ENCODE measurements around the gene MAB21L4. TPM values are rescaled to one million over a fixed set of nuclear protein-coding genes. Genes with fewer than 3 reads are reported as not detected.

MAB21L4 gene
- total RNA-seq, 2 donors from 2014 or later: not detected

DNA sequence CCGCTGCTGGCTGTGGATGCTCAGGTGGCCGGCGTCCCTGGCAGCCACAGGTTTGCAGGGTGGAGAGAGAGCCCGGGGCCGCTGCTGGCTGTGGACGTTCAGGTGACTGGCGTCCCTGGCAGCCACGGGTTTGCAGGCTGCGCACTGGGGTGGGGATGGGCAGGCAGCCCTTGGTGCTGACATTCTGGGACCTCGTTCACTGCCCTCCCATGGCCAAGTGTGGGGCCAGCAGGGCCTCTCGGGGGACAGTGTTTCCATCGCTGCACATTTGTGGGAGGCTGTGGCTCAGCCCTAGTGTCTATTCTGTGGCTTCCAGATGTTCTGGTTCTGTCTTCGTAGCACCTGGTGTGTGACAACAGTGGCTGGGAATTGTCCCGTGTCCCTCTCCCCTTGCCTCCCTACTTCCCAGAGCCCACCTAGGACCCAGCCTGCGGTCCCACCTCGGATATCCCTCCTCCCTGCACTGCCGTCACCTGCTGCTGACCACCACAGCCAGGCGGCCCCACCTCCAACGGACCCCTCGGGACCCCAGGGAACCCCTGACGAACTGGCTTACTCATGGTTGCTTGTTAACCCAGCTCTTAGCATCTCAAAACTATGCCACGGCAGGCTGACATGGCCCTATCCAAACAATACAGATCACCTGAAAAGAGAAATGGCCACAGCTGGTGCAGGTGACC is 11.1 kb upstream of the MAB21L4 start:
- no peak for DNase-seq (ENCODE audit: low spot score)
- Histone ChIP-seq H3K36me3 (no peaks in the 10 kb centered on the region), H3K9me3 (no peaks in the 10 kb centered on the region), H3K27me3 (replicated peaks; ENCODE audit: insufficient read depth) (no peaks in the 10 kb centered on the region), H3K27ac (no peak overlapping the region), H3K4me1 (ENCODE audit: control insufficient read depth in 1 of 2, low read depth in 2 of 2) (no peaks in the 10 kb centered on the region), H3K4me3 (no peak overlapping the region)
- no peak for ATAC-seq (ENCODE audit: insufficient number of reproducible peaks, low FRiP score, low read depth)
- TF ChIP-seq, protein P1, sequence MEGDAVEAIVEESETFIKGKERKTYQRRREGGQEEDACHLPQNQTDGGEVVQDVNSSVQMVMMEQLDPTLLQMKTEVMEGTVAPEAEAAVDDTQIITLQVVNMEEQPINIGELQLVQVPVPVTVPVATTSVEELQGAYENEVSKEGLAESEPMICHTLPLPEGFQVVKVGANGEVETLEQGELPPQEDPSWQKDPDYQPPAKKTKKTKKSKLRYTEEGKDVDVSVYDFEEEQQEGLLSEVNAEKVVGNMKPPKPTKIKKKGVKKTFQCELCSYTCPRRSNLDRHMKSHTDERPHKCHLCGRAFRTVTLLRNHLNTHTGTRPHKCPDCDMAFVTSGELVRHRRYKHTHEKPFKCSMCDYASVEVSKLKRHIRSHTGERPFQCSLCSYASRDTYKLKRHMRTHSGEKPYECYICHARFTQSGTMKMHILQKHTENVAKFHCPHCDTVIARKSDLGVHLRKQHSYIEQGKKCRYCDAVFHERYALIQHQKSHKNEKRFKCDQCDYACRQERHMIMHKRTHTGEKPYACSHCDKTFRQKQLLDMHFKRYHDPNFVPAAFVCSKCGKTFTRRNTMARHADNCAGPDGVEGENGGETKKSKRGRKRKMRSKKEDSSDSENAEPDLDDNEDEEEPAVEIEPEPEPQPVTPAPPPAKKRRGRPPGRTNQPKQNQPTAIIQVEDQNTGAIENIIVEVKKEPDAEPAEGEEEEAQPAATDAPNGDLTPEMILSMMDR (IDR thresholded peaks at IDR 0.05): no peak

DNA sequence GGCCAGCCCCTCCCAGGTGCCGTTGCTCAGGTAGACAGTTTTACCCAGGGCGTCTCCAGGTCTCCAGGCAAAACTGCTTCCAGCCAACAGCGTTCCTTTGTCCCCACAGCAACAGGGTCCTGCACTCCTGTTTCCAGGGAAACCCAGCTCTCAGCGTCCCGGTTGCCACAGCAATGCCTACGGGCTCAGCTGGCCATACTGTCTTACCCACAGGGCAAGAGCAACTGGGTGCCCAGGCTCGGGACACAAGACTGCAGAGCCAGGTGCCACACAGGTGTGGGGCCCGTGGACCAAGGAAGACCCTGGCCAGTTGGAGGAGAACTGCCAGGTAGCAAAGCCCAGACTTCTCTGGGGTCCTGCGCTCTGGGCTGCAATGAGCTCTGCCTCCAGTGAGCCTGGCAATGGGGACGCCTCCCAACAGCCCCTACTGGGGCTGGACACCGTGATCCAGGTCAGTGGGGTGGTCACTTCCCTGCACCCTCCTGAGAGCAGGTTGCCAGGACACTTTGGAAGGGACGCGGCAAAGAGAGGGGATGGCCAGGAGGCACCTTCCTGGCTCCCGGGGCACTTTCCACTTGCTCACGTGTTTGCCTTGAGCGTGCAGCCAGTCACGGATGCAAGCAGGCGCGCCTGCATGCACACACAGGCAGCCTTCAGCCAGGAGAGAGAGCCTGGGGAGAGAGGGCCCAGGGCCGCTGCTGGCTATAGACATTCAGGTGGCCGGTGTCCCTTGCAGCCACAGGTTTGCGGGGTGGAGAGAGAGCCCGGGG is 10.4 kb upstream of the MAB21L4 start, which contains the start of gene CROCC2:
Gene CROCC2, plus strand, starts transcription at position 196 of the 770 bp plus-strand sequence. Its CDS starts 178 bp downstream, at position 374.
- no peak within 1 kb of the TSS for H3K4me3 ChIP-seq
- H3K27ac ChIP-seq: no peak within 1 kb of the TSS
- DNase-seq (ENCODE audit: low spot score): no peak
- no peaks in the 10 kb centered on the region for H3K36me3 ChIP-seq
- TF ChIP-seq, protein P1 (IDR thresholded peaks at IDR 0.05): no peak
- no peak for ATAC-seq (ENCODE audit: insufficient number of reproducible peaks, low FRiP score, low read depth)
- H3K9me3 ChIP-seq: no peaks in the 10 kb centered on the region
- H3K27me3 ChIP-seq (replicated peaks; ENCODE audit: insufficient read depth): no peaks in the 10 kb centered on the region
- no peaks in the 10 kb centered on the region for H3K4me1 ChIP-seq (ENCODE audit: control insufficient read depth in 1 of 2, low read depth in 2 of 2)

DNA sequence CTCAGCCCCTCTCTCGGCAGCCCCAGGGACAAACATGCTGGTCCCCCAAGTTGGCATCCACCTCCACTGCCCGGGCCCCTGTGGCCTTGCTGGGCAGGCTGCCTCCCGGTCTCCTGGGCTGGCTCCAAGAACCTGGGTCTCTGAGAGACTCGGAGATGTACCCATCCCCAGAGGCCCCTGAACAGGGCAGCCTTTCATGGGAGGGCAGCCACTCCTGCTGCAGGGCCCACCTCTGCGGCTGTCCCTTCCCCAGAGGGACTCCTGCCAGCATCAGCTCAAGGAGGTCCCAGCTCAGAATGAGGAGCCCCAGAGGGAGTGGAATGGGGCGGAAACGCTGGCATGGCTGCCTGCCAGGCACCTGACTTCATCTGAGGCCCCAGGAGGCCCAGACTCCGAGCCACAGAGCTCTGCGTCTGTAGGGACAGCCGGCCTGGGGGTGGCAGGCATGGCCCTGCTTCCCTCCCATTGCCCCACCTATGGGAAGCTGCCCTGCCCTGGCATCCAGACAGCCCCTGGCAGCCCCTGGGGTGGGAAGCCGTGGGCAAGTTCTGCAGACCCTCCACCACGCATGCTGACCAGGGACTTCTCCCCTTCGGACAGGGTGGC is 9.3 kb upstream of the MAB21L4 start:
- Histone ChIP-seq H3K36me3 (no peaks in the 10 kb centered on the region), H3K27ac (no peak overlapping the region), H3K9me3 (no peaks in the 10 kb centered on the region), H3K4me1 (ENCODE audit: control insufficient read depth in 1 of 2, low read depth in 2 of 2) (no peaks in the 10 kb centered on the region), H3K4me3 (no peak overlapping the region), H3K27me3 (replicated peaks; ENCODE audit: insufficient read depth) (no peaks in the 10 kb centered on the region)
- ATAC-seq (ENCODE audit: insufficient number of reproducible peaks, low FRiP score, low read depth): no peak
- TF ChIP-seq, protein P1 (IDR thresholded peaks at IDR 0.05): no peak
- DNase-seq (ENCODE audit: low spot score): no peak

DNA sequence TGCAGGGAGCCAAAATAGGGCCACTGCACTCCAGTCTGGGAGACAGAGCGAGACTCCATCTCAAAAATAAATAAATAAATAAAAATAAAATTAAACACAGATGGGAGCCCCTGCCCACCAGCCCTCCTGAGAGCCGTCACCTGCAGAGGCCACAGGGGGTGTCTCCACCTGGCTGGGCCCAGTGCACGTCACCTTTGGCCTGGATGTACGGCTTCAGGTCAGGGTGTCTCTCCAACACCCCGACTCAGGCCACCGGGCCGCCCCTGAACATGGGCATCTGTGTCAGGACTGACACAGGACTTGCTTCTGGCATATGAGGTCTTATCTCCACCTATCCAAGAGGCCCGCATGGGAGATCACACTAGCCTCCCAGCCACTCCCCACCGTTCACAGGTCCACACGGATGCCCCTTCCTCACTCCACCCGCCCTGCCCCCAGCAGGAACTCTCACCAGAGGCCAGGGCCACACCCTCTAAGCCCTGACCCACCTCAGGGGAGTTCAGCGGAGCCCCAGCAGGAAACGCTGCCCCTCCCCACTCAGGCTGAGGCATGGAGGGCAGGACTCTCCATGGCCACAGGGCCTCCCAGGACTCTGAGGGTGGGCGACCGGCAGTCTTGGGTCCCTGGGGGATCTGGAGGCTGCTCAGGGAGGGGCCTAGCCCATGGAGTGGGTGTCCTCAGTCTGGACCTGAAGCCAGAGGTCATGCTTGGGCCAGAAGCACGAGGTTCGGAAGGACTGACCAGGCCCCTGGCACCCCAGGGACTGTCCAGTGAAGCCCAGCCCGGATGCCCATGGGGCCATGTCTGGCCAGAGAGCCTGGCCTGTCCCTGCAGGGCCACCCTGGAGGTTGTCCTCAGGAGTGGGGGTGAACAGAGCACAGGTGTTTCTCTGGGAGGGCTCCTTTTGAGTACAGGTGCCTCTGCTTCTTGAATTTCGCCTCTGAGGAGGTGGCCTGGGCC is 8.5 kb upstream of the MAB21L4 start:
- no peaks in the 10 kb centered on the region for H3K4me1 ChIP-seq (ENCODE audit: control insufficient read depth in 1 of 2, low read depth in 2 of 2)
- H3K27ac ChIP-seq: no peak overlapping the region
- DNase-seq (ENCODE audit: low spot score) (no peak), ATAC-seq (ENCODE audit: insufficient number of reproducible peaks, low FRiP score, low read depth) (no peak)
- no peak overlapping the region for H3K4me3 ChIP-seq
- H3K36me3 ChIP-seq: no peaks in the 10 kb centered on the region
- TF ChIP-seq, protein P1 (IDR thresholded peaks at IDR 0.05): no peak
- H3K9me3 ChIP-seq: no peaks in the 10 kb centered on the region
- H3K27me3 ChIP-seq (replicated peaks; ENCODE audit: insufficient read depth): no peaks in the 10 kb centered on the region

All from thoracic aorta (tissue), 2 donors.